ENCODE data around the gene TEX19.
A peak's percentile ranks its signal among the peaks of the same experiment; 100 is the strongest.

The TEX19 gene

DNA sequence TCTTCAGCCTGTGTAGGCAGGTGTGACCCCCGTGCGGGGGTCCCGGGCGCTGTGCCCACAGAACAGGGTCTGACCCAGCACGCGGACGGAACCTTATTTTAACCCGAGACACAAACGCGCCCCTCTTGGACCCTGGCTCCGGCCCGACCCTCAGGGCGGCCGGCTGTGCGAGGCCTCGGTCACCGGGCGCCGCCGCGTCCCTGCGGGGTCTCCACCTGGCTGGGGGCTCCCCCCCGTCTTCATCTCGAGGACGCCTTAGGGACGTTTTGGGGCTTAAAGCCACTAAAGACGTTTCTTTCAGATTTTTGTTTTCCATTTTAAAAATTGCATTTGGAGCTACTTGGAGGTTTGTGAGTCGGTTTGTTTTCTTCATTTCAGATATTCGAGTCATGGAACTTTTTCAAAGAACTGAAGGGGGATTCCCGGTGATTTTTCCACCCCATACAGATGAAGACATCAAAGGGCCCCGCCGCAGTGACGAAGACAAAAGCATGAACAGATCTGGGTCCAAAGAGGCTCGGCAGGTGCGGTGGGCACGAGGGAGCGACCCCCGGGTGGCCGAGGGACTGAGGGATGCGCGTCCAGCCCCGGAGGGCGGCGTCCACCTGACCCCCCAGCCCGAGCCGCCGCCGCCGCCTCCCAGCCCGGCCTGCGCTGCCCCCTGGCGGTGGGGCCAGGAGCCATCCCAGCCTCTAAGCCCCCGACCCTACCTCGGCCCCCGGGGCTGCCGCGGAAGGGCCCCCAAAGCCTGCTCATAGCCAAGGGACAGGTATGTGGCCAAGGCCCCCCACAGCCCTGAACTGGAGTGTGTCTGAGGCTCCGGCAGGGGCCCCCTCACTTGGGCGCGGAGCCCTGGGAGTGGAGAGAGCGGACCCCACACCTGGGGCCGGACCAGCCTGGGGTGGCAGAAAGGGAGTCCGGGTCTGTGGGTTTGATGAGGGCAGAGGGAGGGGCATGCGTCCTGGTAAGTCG, 37.8 kb upstream of the TEX19 start:
- Histone ChIP-seq H3K18ac (ENCODE audit: low read depth in 1 of 2, low read length in 2 of 2) (no peak overlapping the region), H3K14ac (ENCODE audit: low read length in 2 of 2) (no peak overlapping the region), H3K4ac (ENCODE audit: low read depth in 1 of 2, low read length in 2 of 2) (no peak overlapping the region), H3K36me3 (ENCODE audit: control insufficient read depth in 1 of 2, insufficient read depth in 2 of 2, low read depth in 1 of 2, low read length in 2 of 2) (peaks cover 0 to 22% of the 10 kb centered on the region in 2 experiments), H3K4me2 (ENCODE audit: low read length, poor library complexity, severe bottlenecking) (no peak overlapping the region), H2BK120ac (ENCODE audit: low read depth, low read length) (no peak overlapping the region), H2BK15ac (ENCODE audit: low read depth, poor library complexity, severe bottlenecking) (no peak overlapping the region), H4K91ac (ENCODE audit: low read length) (no peak overlapping the region), H4K8ac (ENCODE audit: low read length) (no peak overlapping the region), H3K79me1 (replicated peaks; ENCODE audit: low read length, poor library complexity, severe bottlenecking) (no peaks in the 10 kb centered on the region), H2BK12ac (ENCODE audit: low read length in 2 of 2) (no peak overlapping the region), H3K9ac (ENCODE audit: low read length) (no peak overlapping the region), H3K23ac (ENCODE audit: low read length in 2 of 2) (no peak overlapping the region), H3K27ac (ENCODE audit: low read length, poor library complexity, severe bottlenecking) (no peak overlapping the region), H2AFZ (ENCODE audit: low read depth, low read length) (no peak overlapping the region), H3K27me3 (ENCODE audit: control insufficient read depth in 1 of 2, insufficient read depth in 1 of 2, low read length in 2 of 2) (peaks cover 9 to 10% of the 10 kb centered on the region in 2 experiments), H3K9me3 (ENCODE audit: control insufficient read depth, low read length) (no peaks in the 10 kb centered on the region), H2AK5ac (ENCODE audit: low read length, severe bottlenecking) (no peak overlapping the region), H3K4me3 (ENCODE audit: insufficient read depth in 1 of 2, low read depth in 1 of 2, low read length in 2 of 2) (no peak overlapping the region), H3K4me1 (ENCODE audit: control insufficient read depth, insufficient read depth, low read depth, low read length) (peaks cover 5% of the 10 kb centered on the region), H2BK5ac (ENCODE audit: low read depth, low read length, poor library complexity, severe bottlenecking) (no peak overlapping the region)
- DNase-seq = peak; percentile 26
- 66% methylated on average over 59 of the region's 65 CpGs for WGBS

DNA sequence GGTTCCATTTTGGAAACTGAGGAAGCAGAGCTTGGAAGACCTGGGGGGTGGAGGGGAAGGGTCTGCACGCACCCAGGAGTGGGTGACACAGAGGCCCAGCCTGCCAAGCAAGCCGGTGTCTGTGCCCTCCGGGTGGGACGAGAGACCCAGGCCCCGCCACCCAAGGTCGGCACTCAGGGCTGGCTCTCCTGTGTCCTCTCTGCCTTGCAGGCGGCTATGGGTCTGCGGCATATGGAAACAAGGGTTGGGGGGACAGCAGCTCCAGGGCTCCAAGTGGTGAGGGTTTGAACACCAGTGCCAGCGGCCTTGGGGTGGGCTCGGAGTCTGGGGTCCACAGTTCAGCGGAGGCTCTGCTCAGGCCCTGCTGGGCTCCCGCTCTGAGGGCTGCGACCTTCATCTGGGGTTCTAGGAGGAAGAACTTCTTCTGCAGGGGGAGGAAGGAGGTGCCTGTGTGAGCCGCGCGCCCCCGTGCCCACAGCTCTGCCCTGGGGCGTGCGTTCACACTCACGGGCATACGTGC, 37.0 kb upstream of the TEX19 start:
- Histone ChIP-seq H3K18ac (ENCODE audit: low read depth in 1 of 2, low read length in 2 of 2) (no peak overlapping the region), H3K79me1 (replicated peaks; ENCODE audit: low read length, poor library complexity, severe bottlenecking) (no peaks in the 10 kb centered on the region), H2BK120ac (ENCODE audit: low read depth, low read length) (no peak overlapping the region), H2AK5ac (ENCODE audit: low read length, severe bottlenecking) (no peak overlapping the region), H4K91ac (ENCODE audit: low read length) (no peak overlapping the region), H3K36me3 (ENCODE audit: control insufficient read depth in 1 of 2, insufficient read depth in 2 of 2, low read depth in 1 of 2, low read length in 2 of 2) (peaks cover 0 to 27% of the 10 kb centered on the region in 2 experiments), H2AFZ (ENCODE audit: low read depth, low read length) (no peak overlapping the region), H3K9ac (ENCODE audit: low read length) (no peak overlapping the region), H2BK5ac (ENCODE audit: low read depth, low read length, poor library complexity, severe bottlenecking) (no peak overlapping the region), H4K8ac (ENCODE audit: low read length) (no peak overlapping the region), H3K23ac (ENCODE audit: low read length in 2 of 2) (no peak overlapping the region), H3K4me2 (ENCODE audit: low read length, poor library complexity, severe bottlenecking) (no peak overlapping the region), H3K27ac (ENCODE audit: low read length, poor library complexity, severe bottlenecking) (no peak overlapping the region), H3K4ac (ENCODE audit: low read depth in 1 of 2, low read length in 2 of 2) (no peak overlapping the region), H3K4me1 (ENCODE audit: control insufficient read depth, insufficient read depth, low read depth, low read length) (peaks cover 6% of the 10 kb centered on the region), H3K27me3 (ENCODE audit: control insufficient read depth in 1 of 2, insufficient read depth in 1 of 2, low read length in 2 of 2) (peaks cover 1 to 5% of the 10 kb centered on the region in 2 experiments), H2BK15ac (ENCODE audit: low read depth, poor library complexity, severe bottlenecking) (no peak overlapping the region), H3K9me3 (ENCODE audit: control insufficient read depth, low read length) (no peaks in the 10 kb centered on the region), H3K4me3 (ENCODE audit: insufficient read depth in 1 of 2, low read depth in 1 of 2, low read length in 2 of 2) (no peak overlapping the region), H3K14ac (ENCODE audit: low read length in 2 of 2) (no peak overlapping the region), H2BK12ac (ENCODE audit: low read length in 2 of 2) (no peak overlapping the region)
- DNase-seq = no peak
- 86% methylated on average over 15 of the region's 21 CpGs for WGBS

DNA sequence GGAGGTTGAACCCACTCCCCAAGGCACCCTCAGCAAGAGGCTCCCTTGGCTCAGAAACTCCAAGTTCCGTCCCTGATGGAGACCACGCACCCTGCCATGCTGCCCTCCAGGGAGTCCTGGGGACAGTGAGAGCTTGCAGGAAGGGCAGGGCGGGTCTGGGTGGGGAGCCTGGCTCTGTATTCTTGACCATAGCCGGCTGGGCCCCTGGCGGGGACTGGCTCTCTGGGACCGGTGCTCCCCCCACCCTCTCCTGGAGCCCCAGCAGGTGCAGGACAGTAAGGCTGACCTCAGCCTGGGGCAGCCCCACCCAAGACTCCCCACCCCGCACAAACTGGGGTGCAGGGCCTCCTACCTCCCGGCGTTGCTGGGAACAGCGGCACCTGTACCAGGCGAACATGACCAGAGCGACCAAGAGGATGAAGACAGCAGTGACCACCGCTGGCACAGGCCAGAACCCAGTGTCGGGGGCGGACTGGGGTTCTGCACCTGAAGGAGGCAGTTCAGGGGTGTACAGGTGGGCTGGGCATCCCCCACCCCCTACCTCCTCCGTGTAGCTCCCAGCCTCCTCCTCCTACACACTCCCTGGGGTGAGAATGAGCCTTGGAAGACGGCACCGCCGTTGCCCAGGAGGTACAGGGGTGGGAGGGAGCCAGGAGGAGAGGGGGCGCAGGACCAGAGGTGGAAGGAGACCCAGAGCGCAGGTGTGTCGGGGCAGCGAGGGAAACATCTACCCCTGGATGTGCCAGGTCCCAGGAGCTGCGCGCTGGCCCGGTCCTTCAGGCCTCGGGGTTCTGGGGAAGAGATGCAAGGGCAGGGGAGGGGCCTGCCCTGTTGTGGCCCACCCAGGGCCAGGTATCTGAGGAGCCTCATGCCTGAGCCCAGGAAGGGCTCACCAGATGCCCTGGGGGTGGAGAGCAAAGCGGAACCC, 36.3 kb upstream of the TEX19 start:
- no peak overlapping the region for H4K8ac ChIP-seq (ENCODE audit: low read length)
- H3K4me2 ChIP-seq (ENCODE audit: low read length, poor library complexity, severe bottlenecking) = no peak overlapping the region
- peaks cover 9% of the 10 kb centered on the region for H3K4me1 ChIP-seq (ENCODE audit: control insufficient read depth, insufficient read depth, low read depth, low read length)
- no peak overlapping the region for H3K27ac ChIP-seq (ENCODE audit: low read length, poor library complexity, severe bottlenecking)
- peaks cover 0 to 5% of the 10 kb centered on the region in 2 experiments for H3K27me3 ChIP-seq (ENCODE audit: control insufficient read depth in 1 of 2, insufficient read depth in 1 of 2, low read length in 2 of 2)
- no peak overlapping the region for H3K14ac ChIP-seq (ENCODE audit: low read length in 2 of 2)
- H3K23ac ChIP-seq (ENCODE audit: low read length in 2 of 2) = no peak overlapping the region
- no peak overlapping the region for H2BK120ac ChIP-seq (ENCODE audit: low read depth, low read length)
- no peak overlapping the region for H3K18ac ChIP-seq (ENCODE audit: low read depth in 1 of 2, low read length in 2 of 2)
- no peak for DNase-seq
- peaks cover 0 to 27% of the 10 kb centered on the region in 2 experiments for H3K36me3 ChIP-seq (ENCODE audit: control insufficient read depth in 1 of 2, insufficient read depth in 2 of 2, low read depth in 1 of 2, low read length in 2 of 2)
- H3K9ac ChIP-seq (ENCODE audit: low read length) = no peak overlapping the region
- H2BK5ac ChIP-seq (ENCODE audit: low read depth, low read length, poor library complexity, severe bottlenecking) = no peak overlapping the region
- H3K4me3 ChIP-seq (ENCODE audit: insufficient read depth in 1 of 2, low read depth in 1 of 2, low read length in 2 of 2) = no peak overlapping the region
- no peak overlapping the region for H2BK12ac ChIP-seq (ENCODE audit: low read length in 2 of 2)
- no peaks in the 10 kb centered on the region for H3K79me1 ChIP-seq (replicated peaks; ENCODE audit: low read length, poor library complexity, severe bottlenecking)
- H2BK15ac ChIP-seq (ENCODE audit: low read depth, poor library complexity, severe bottlenecking) = no peak overlapping the region
- no peaks in the 10 kb centered on the region for H3K9me3 ChIP-seq (ENCODE audit: control insufficient read depth, low read length)
- H4K91ac ChIP-seq (ENCODE audit: low read length) = no peak overlapping the region
- whole genome bisulfite sequencing = 87% methylated on average over 27 of the region's 28 CpGs
- no peak overlapping the region for H2AK5ac ChIP-seq (ENCODE audit: low read length, severe bottlenecking)
- no peak overlapping the region for H2AFZ ChIP-seq (ENCODE audit: low read depth, low read length)
- no peak overlapping the region for H3K4ac ChIP-seq (ENCODE audit: low read depth in 1 of 2, low read length in 2 of 2)
